OCI-LY3 (cell line): ENCODE measurements around the gene GC.

Experiments
- H2AFZ ChIP-seq: fragments of 200-600, 300-600 bp; shearing (Covaris generic); 2 replicates; pipeline ENCODE4 v1.6.0; 2014; ENCODE audit warnings: antibody characterized with exemption, low read depth, low read length
- H3K27ac ChIP-seq: fragments of 200-600, 300-600 bp; sonication (generic); 2 replicates; pipeline ENCODE4 v1.5.1; 2014; ENCODE audit warnings: mild to moderate bottlenecking, low read length, moderate library complexity, mixed read lengths
- H3K27me3 ChIP-seq: fragments of 200-600, 300-600 bp; sonication (generic); 2 replicates; pipeline ENCODE4 v1.6.1; 2014; ENCODE audit warnings: low read depth, low read length, mixed read lengths
- H3K36me3 ChIP-seq: fragments of 200-600, 300-600 bp; sonication (generic); replicated peaks from 2 replicates; pipeline ENCODE3; 2014; ENCODE audit warnings: low read depth, low read length, mixed read lengths
- H3K4me1 ChIP-seq: fragments of 300-600, 200-600 bp; sonication (generic); 2 replicates; pipeline ENCODE4 v1.6.1; 2014; ENCODE audit warnings: low read length, mixed read lengths
- H3K4me2 ChIP-seq: fragments of 200-600, 300-600 bp; sonication (generic); 2 replicates; pipeline ENCODE4 v1.6.1; 2014; ENCODE audit warnings: low read length, mixed read lengths
- H3K4me3 ChIP-seq: fragments of 300-600, 200-600 bp; sonication (generic); 2 replicates; pipeline ENCODE4 v1.5.1; 2014; ENCODE audit warnings: antibody characterized with exemption, mild to moderate bottlenecking, low read length, moderate library complexity
- H3K79me2 ChIP-seq: fragments of 300-600, 200-600 bp; shearing (Covaris generic); 2 replicates; pipeline ENCODE4 v1.6.1; 2014; ENCODE audit warnings: mild to moderate bottlenecking, low read length, mixed read lengths
- H3K9ac ChIP-seq: fragments of 300-600, 200-600 bp; shearing (Covaris generic); 2 replicates; pipeline ENCODE4 v1.6.0; 2014; ENCODE audit warnings: mild to moderate bottlenecking, low read length, moderate library complexity
- H3K9me3 ChIP-seq: fragments of 200-600, 300-600 bp; shearing (Covaris generic); 2 replicates; pipeline ENCODE4 v1.6.1; 2014; ENCODE audit warnings: low read length, mixed read lengths; ENCODE audit not compliant: insufficient read depth
- H4K20me1 ChIP-seq: fragments of 200-600, 300-600 bp; sonication (generic); 2 replicates; pipeline ENCODE4 v1.6.1; 2016; ENCODE audit warnings: low read length, mixed read lengths; ENCODE audit not compliant: insufficient read depth
- EZH2phosphoT487 ChIP-seq: fragments of 200-600 bp; shearing (Covaris generic); IDR thresholded peaks from 2 replicates; pipeline ENCODE4 v1.6.1; 2018; ENCODE audit warnings: antibody characterized with exemption, mixed run types, low read depth
- TF ChIP-seq, protein P1 (sequence below): fragments of 200-600, 300-600 bp; sonication (generic); IDR thresholded peaks from 2 replicates; pipeline ENCODE4 v1.5.1; 2014; ENCODE audit warnings: antibody characterized with exemption, low read length, low read depth

Gene GC, protein sequence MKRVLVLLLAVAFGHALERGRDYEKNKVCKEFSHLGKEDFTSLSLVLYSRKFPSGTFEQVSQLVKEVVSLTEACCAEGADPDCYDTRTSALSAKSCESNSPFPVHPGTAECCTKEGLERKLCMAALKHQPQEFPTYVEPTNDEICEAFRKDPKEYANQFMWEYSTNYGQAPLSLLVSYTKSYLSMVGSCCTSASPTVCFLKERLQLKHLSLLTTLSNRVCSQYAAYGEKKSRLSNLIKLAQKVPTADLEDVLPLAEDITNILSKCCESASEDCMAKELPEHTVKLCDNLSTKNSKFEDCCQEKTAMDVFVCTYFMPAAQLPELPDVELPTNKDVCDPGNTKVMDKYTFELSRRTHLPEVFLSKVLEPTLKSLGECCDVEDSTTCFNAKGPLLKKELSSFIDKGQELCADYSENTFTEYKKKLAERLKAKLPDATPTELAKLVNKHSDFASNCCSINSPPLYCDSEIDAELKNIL

DNA sequence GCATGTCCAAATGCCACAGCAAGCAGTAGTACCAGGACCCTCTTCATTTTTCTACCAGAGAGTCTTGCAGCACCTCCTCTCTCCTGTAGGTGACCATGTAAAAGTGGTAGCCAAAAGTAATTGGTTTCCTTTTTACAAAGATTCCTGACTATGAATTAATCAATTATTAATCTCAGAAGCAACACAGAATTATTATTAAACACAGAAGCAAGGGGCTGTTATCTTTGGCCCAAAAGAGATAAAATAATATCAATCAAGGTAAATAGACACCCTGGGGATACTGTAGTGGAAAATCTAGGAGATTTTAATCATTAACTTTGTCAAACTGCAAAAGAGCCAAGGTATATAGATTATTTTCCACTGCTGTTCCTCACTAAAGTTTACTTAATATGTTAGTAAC, at the start of gene GC:
GC (minus strand) TSS at position 108 of the 400 bp plus-strand sequence; CDS start at position 47, 61 bp downstream.
- no peaks in the 10 kb centered on the region for H3K79me2 ChIP-seq
- H3K4me2 ChIP-seq = no peak within 1 kb of the TSS
- peaks cover 7% of the 10 kb centered on the region for H3K4me1 ChIP-seq
- H3K9me3 ChIP-seq = no peaks in the 10 kb centered on the region
- TF ChIP-seq, protein P1, sequence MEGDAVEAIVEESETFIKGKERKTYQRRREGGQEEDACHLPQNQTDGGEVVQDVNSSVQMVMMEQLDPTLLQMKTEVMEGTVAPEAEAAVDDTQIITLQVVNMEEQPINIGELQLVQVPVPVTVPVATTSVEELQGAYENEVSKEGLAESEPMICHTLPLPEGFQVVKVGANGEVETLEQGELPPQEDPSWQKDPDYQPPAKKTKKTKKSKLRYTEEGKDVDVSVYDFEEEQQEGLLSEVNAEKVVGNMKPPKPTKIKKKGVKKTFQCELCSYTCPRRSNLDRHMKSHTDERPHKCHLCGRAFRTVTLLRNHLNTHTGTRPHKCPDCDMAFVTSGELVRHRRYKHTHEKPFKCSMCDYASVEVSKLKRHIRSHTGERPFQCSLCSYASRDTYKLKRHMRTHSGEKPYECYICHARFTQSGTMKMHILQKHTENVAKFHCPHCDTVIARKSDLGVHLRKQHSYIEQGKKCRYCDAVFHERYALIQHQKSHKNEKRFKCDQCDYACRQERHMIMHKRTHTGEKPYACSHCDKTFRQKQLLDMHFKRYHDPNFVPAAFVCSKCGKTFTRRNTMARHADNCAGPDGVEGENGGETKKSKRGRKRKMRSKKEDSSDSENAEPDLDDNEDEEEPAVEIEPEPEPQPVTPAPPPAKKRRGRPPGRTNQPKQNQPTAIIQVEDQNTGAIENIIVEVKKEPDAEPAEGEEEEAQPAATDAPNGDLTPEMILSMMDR = no peak
- TF ChIP-seq EZH2phosphoT487 = no peak
- no peaks in the 10 kb centered on the region for H3K27me3 ChIP-seq
- no peak within 1 kb of the TSS for H3K9ac ChIP-seq
- H2AFZ ChIP-seq = no peak within 1 kb of the TSS
- no peaks in the 10 kb centered on the region for H4K20me1 ChIP-seq
- H3K36me3 ChIP-seq = no peaks in the 10 kb centered on the region
- no peak within 1 kb of the TSS for H3K4me3 ChIP-seq
- no peak within 1 kb of the TSS for H3K27ac ChIP-seq

GRCh38 chr4:71833232-71833900, 49.5 kb upstream of the GC start:
- H4K20me1 ChIP-seq = no peaks in the 10 kb centered on the region
- H3K27me3 ChIP-seq = peaks cover 4% of the 10 kb centered on the region; the same call in 1 of the 2 replicates
- peaks cover 18% of the 10 kb centered on the region for H3K4me1 ChIP-seq
- H3K9ac ChIP-seq = no peak overlapping the region
- no peaks in the 10 kb centered on the region for H3K79me2 ChIP-seq
- no peak overlapping the region for H3K4me3 ChIP-seq
- H3K36me3 ChIP-seq = no peaks in the 10 kb centered on the region
- no peaks in the 10 kb centered on the region for H3K9me3 ChIP-seq
- H3K27ac ChIP-seq = no peak overlapping the region
- no peak overlapping the region for H2AFZ ChIP-seq
- no peak overlapping the region for H3K4me2 ChIP-seq
- no peak for TF ChIP-seq EZH2phosphoT487
- TF ChIP-seq, protein P1 = no peak

DNA sequence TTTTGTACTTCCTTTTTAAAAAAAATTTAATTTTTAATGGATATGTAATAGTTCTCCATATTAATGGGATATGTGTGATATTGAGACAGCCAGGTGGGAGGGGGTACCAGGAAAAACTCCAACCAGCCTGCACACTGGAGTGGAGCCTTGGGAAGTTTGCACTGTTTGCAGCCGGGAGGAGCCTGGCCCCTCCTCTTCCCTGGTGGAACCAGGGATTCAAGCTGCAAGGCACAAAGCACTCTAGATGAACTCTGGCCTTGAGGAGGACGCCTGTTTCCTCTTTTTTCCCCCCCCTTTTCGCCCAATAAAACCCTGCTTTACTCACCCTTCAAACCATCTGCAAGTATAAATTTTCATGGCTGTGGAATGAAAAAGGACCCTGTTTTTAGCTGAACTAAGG, 48.2 kb upstream of the GC start:
- TF ChIP-seq, protein P1 = no peak
- no peaks in the 10 kb centered on the region for H3K36me3 ChIP-seq
- H3K27ac ChIP-seq = no peak overlapping the region
- H3K4me2 ChIP-seq = no peak overlapping the region
- no peaks in the 10 kb centered on the region for H4K20me1 ChIP-seq
- H3K4me1 ChIP-seq = peaks cover 18% of the 10 kb centered on the region
- H3K79me2 ChIP-seq = no peaks in the 10 kb centered on the region
- no peak overlapping the region for H2AFZ ChIP-seq
- no peaks in the 10 kb centered on the region for H3K9me3 ChIP-seq
- H3K4me3 ChIP-seq = no peak overlapping the region
- H3K9ac ChIP-seq = no peak overlapping the region
- H3K27me3 ChIP-seq = peaks cover 4% of the 10 kb centered on the region; the same call in 1 of the 2 replicates

- Histone ChIP-seq H3K79me2 (no peaks in the 10 kb centered on the region), H3K27ac (peak overlapping the region; percentile 24), H3K9ac (peak overlapping the region; percentile 2; the same call in 1 of the 2 replicates), H2AFZ (no peak overlapping the region), H3K4me3 (peak overlapping the region; percentile 17), H3K27me3 (peaks cover 4% of the 10 kb centered on the region; the same call in 1 of the 2 replicates), H3K4me2 (peak overlapping the region; percentile 54), H3K36me3 (no peaks in the 10 kb centered on the region), H3K9me3 (no peaks in the 10 kb centered on the region), H4K20me1 (no peaks in the 10 kb centered on the region), H3K4me1 (peaks cover 18% of the 10 kb centered on the region)
- TF ChIP-seq, protein P1 = no peak
- TF ChIP-seq EZH2phosphoT487 = no peak
These were observed 46.8 kb upstream of the GC start for GRCh38 chr4:71830497-71831190.
